OCI-LY1 (cell line): ENCODE measurements around the gene ZBTB8OS.
"Not testable (repeated sequence)": the region's sequence is repeated elsewhere in the genome, so short reads cannot be mapped to it uniquely, and the experiment has no call there.

Source experiments
- H2AFZ ChIP-seq: fragments of 200-600 bp; sonication (generic), shearing (Covaris generic); 2 replicates; pipeline ENCODE4 v1.6.0; 2014; ENCODE audit warnings: antibody characterized with exemption, mild to moderate bottlenecking, low read length
- H3F3A ChIP-seq: fragments of 200-600 bp; sonication (generic), shearing (Covaris generic); 2 replicates; pipeline ENCODE4 v1.6.0; 2014; ENCODE audit warnings: mild to moderate bottlenecking, antibody characterized with exemption, low read length, moderate library complexity; ENCODE audit not compliant: insufficient read depth
- H3K27ac ChIP-seq: fragments of 200-600 bp; sonication (generic); 2 replicates; pipeline ENCODE4 v1.5.1; 2014; ENCODE audit warnings: low read length, mixed run types, mild to moderate bottlenecking, low read depth; ENCODE audit not compliant: poor library complexity, severe bottlenecking
- H3K27me3 ChIP-seq: fragments of 200-600 bp; sonication (generic); 2 replicates; pipeline ENCODE4 v1.6.0; 2014; ENCODE audit warnings: antibody characterized with exemption, mild to moderate bottlenecking, low read length, moderate library complexity; ENCODE audit not compliant: insufficient read depth
- H3K36me3 ChIP-seq: fragments of 200-600 bp; sonication (generic); 2 replicates; pipeline ENCODE4 v1.6.1; 2014; ENCODE audit warnings: mild to moderate bottlenecking, antibody characterized with exemption, low read length, moderate library complexity, mixed read lengths; ENCODE audit not compliant: insufficient read depth
- H3K4me1 ChIP-seq: fragments of 200-600 bp; sonication (generic); 2 replicates; pipeline ENCODE4 v1.5.1; 2014; ENCODE audit warnings: mild to moderate bottlenecking, low read length, moderate library complexity; ENCODE audit not compliant: insufficient read depth, severe bottlenecking
- H3K4me2 ChIP-seq: fragments of 200-600 bp; sonication (generic), shearing (Covaris generic); 2 replicates; pipeline ENCODE4 v1.6.1; 2014; ENCODE audit warnings: low read length
- H3K4me3 ChIP-seq: fragments of 200-600 bp; sonication (generic); 2 replicates; pipeline ENCODE4 v1.5.1; 2014; ENCODE audit warnings: low read length, low read depth, mild to moderate bottlenecking, mixed read lengths; ENCODE audit not compliant: poor library complexity, severe bottlenecking
- H3K79me2 ChIP-seq: fragments of 200-600 bp; shearing (Covaris generic); 2 replicates; pipeline ENCODE4 v1.6.1; 2016; ENCODE audit warnings: mixed run types, low read length, mixed read lengths; ENCODE audit not compliant: insufficient read depth
- H3K9ac ChIP-seq: fragments of 200-600 bp; sonication (generic), shearing (Covaris generic); 2 replicates; pipeline ENCODE4 v1.6.1; 2014; ENCODE audit warnings: mild to moderate bottlenecking, low read length, mixed read lengths
- H3K9me2 ChIP-seq: fragments of 200-600 bp; sonication (generic), shearing (Covaris generic); 2 replicates; pipeline ENCODE4 v1.6.1; 2014; ENCODE audit warnings: low read depth, mild to moderate bottlenecking, low read length, mixed read lengths
- H3K9me3 ChIP-seq: fragments of 200-600 bp; shearing (Covaris generic); 2 replicates; pipeline ENCODE4 v1.6.1; 2014; ENCODE audit warnings: low read length, mixed read lengths
- H4K20me1 ChIP-seq: fragments of 200-600 bp; sonication (generic), shearing (Covaris generic); 2 replicates; pipeline ENCODE4 v1.6.0; 2016; ENCODE audit warnings: mild to moderate bottlenecking, low read length; ENCODE audit not compliant: insufficient read depth
- CTCF ChIP-seq: fragments of 200-600 bp; sonication (generic), shearing (Covaris generic); IDR thresholded peaks from 2 replicates; pipeline ENCODE4 v1.5.1; 2017; ENCODE audit warnings: mild to moderate bottlenecking, antibody characterized with exemption, low read length, moderate library complexity, mixed read lengths
- EZH2 ChIP-seq: fragments of 200-600 bp; sonication (generic), shearing (Covaris generic); IDR thresholded peaks from 2 replicates; pipeline ENCODE4 v1.8.0; 2017; ENCODE audit warnings: borderline replicate concordance, mixed run types, mild to moderate bottlenecking, antibody characterized with exemption, low read length, moderate library complexity, mixed read lengths

Gene ZBTB8OS

GRCh38 chr1:32650248-32650751 lies at the start of gene ZBTB8OS:
Gene ZBTB8OS (minus strand): TSS chr1:32650550. CDS start chr1:32650529, 21 bp downstream.
- Histone ChIP-seq H3K4me2 (peak within 1 kb of the TSS; percentile 93), H4K20me1 (no peaks in the 10 kb centered on the region), H3K27ac (peak within 1 kb of the TSS; percentile 98), H3K4me1 (peaks cover 57% of the 10 kb centered on the region), H2AFZ (no peak within 1 kb of the TSS), H3F3A (no peaks in the 10 kb centered on the region), H3K27me3 (no peaks in the 10 kb centered on the region), H3K9ac (peak within 1 kb of the TSS; percentile 98), H3K9me2 (no peaks in the 10 kb centered on the region), H3K9me3 (no peaks in the 10 kb centered on the region), H3K79me2 (peaks cover 57% of the 10 kb centered on the region), H3K36me3 (peaks cover 44% of the 10 kb centered on the region), H3K4me3 (peak within 1 kb of the TSS; percentile 98)
- no peak for TF ChIP-seq EZH2
- no peak for TF ChIP-seq CTCF

DNA sequence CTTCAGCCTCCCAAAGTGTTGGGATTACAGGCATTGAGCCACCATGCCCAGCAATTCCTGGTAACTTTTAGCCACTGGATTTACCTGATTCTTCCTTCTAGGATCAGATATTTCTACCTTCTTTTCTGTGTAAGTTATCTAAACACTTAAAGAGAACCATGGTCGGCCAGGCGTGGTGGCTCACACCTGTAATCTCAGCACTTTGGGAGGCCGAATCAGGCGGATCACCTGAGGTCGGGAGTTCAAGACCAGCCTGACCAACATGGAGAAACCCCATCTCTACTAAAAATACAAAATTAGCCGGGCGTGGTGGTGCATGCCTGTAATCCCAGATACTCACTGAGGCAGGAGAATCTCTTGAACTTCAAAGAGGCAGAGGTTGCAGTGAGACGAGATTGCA lies 46.6 kb upstream of the ZBTB8OS start:
- not testable (repeated sequence) for H3K9ac ChIP-seq, H3K4me3 ChIP-seq, H3K27me3 ChIP-seq, H3K9me2 ChIP-seq, H3K79me2 ChIP-seq, H3K4me1 ChIP-seq, H3F3A ChIP-seq, H3K36me3 ChIP-seq, H3K4me2 ChIP-seq, H2AFZ ChIP-seq, H4K20me1 ChIP-seq, H3K27ac ChIP-seq, H3K9me3 ChIP-seq

- Histone ChIP-seq H3K4me3 (no peak overlapping the region), H3K4me2 (no peak overlapping the region), H3K9me3 (no peaks in the 10 kb centered on the region), H3K4me1 (no peaks in the 10 kb centered on the region), H3K27me3 (no peaks in the 10 kb centered on the region), H4K20me1 (no peaks in the 10 kb centered on the region), H2AFZ (no peak overlapping the region), H3K27ac (no peak overlapping the region), H3K9ac (no peak overlapping the region), H3K9me2 (no peaks in the 10 kb centered on the region), H3F3A (no peaks in the 10 kb centered on the region), H3K36me3 (no peaks in the 10 kb centered on the region), H3K79me2 (no peaks in the 10 kb centered on the region)
- TF ChIP-seq CTCF = no peak
- no peak for TF ChIP-seq EZH2
Observed at GRCh38 chr1:32696041-32696440, 45.7 kb upstream of the ZBTB8OS start.

GRCh38 chr1:32695098-32695904 lies 45.0 kb upstream of the ZBTB8OS start:
- Histone ChIP-seq H4K20me1 (no peaks in the 10 kb centered on the region), H2AFZ (no peak overlapping the region), H3K9me2 (no peaks in the 10 kb centered on the region), H3F3A (no peaks in the 10 kb centered on the region), H3K79me2 (no peaks in the 10 kb centered on the region), H3K36me3 (no peaks in the 10 kb centered on the region), H3K9ac (no peak overlapping the region), H3K9me3 (no peaks in the 10 kb centered on the region), H3K27me3 (no peaks in the 10 kb centered on the region), H3K27ac (no peak overlapping the region), H3K4me2 (no peak overlapping the region), H3K4me3 (no peak overlapping the region), H3K4me1 (no peaks in the 10 kb centered on the region)
- TF ChIP-seq CTCF = no peak
- TF ChIP-seq EZH2 = no peak
